Liver (tissue), 3 donors: Measurements from ENCODE around the gene NISCH.

Experiments
- RAD21 ChIP-seq, 2 donors: IDR thresholded peaks; 2 replicates each; pipeline ENCODE4 v1.6.1; 2016; ENCODE audit warnings: antibody characterized with exemption in 2 of 2, mild to moderate bottlenecking in 2 of 2
- TAF1 ChIP-seq: conservative IDR thresholded peaks from 2 replicates; pipeline ENCODE4 v1.6.1; 2016; ENCODE audit warnings: antibody characterized with exemption, mild to moderate bottlenecking
- TF ChIP-seq, protein P1 (sequence below): fragments of 150-350 bp; IDR thresholded peaks from 2 replicates; pipeline ENCODE4 v1.5.1; 2017; ENCODE audit warnings: improper control_type of control experiment, low read depth, low read length; ENCODE audit not compliant: missing input control
- TF ChIP-seq, protein P2 (sequence below): IDR thresholded peaks from 2 replicates; pipeline ENCODE4 v1.6.1; 2016; ENCODE audit warnings: antibody characterized with exemption
- donor health status: healthy.
- donor health status: healthy.

DNA sequence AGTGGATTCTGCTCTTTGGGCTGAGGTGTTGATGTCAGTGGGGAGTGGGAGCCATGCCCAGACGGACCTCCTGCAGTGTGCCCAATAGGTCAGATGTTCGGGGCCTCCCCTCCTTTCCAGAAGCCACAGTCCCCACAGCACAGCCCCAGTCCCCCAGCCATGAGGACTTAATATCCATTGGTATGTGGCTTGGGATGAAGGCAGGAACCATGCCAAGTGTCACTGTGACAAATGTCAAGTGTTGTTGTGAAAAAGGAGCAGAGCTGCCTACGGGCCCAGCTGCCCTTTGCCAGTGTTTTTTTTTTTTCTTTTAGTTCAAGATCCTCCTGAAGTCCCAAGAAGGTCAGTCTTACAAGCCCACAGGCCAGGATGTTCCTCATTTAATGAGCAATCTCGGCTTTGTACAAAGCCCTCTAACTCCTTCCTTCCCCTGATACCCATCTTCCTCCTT, 22.7 kb upstream of the NISCH start:
- TF ChIP-seq, protein P1, sequence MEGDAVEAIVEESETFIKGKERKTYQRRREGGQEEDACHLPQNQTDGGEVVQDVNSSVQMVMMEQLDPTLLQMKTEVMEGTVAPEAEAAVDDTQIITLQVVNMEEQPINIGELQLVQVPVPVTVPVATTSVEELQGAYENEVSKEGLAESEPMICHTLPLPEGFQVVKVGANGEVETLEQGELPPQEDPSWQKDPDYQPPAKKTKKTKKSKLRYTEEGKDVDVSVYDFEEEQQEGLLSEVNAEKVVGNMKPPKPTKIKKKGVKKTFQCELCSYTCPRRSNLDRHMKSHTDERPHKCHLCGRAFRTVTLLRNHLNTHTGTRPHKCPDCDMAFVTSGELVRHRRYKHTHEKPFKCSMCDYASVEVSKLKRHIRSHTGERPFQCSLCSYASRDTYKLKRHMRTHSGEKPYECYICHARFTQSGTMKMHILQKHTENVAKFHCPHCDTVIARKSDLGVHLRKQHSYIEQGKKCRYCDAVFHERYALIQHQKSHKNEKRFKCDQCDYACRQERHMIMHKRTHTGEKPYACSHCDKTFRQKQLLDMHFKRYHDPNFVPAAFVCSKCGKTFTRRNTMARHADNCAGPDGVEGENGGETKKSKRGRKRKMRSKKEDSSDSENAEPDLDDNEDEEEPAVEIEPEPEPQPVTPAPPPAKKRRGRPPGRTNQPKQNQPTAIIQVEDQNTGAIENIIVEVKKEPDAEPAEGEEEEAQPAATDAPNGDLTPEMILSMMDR, result no peak
- TF ChIP-seq, protein P2, sequence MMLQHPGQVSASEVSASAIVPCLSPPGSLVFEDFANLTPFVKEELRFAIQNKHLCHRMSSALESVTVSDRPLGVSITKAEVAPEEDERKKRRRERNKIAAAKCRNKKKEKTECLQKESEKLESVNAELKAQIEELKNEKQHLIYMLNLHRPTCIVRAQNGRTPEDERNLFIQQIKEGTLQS, result no peak
- TF ChIP-seq TAF1 (no peak), RAD21 (IDR thresholded peaks at IDR 0.05) (no peak)
